Measurements from ENCODE around the gene CAMK1D. TPM values are rescaled to one million over a fixed set of nuclear protein-coding genes. Genes with fewer than 3 reads are reported as not detected.

Gene CAMK1D
- total RNA-seq, 1 donor from 2014 or later, result 58.8 TPM

- CTCF ChIA-PET, result no interaction called here
- ATAC-seq (ENCODE audit: low read depth) (no peak), DNase-seq (no peak)
- H3K27ac Mint-ChIP-seq, result no peak overlapping the region
- peaks cover 51% of the 10 kb centered on the region for H3K36me3 Mint-ChIP-seq (ENCODE audit: low read depth)
- peaks cover 3% of the 10 kb centered on the region for H3K9me3 Mint-ChIP-seq
- POLR2A ChIA-PET, result no interaction called here
- no peaks in the 10 kb centered on the region for H3K4me1 Mint-ChIP-seq
- intact Hi-C loops (cut with micrococcal nuclease), result no loop called here
- TF ChIP-seq, protein P1, sequence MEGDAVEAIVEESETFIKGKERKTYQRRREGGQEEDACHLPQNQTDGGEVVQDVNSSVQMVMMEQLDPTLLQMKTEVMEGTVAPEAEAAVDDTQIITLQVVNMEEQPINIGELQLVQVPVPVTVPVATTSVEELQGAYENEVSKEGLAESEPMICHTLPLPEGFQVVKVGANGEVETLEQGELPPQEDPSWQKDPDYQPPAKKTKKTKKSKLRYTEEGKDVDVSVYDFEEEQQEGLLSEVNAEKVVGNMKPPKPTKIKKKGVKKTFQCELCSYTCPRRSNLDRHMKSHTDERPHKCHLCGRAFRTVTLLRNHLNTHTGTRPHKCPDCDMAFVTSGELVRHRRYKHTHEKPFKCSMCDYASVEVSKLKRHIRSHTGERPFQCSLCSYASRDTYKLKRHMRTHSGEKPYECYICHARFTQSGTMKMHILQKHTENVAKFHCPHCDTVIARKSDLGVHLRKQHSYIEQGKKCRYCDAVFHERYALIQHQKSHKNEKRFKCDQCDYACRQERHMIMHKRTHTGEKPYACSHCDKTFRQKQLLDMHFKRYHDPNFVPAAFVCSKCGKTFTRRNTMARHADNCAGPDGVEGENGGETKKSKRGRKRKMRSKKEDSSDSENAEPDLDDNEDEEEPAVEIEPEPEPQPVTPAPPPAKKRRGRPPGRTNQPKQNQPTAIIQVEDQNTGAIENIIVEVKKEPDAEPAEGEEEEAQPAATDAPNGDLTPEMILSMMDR (IDR thresholded peaks at IDR 0.05), result no peak
- no peaks in the 10 kb centered on the region for H3K27me3 Mint-ChIP-seq
- no peak overlapping the region for H3K4me3 Mint-ChIP-seq
These were observed 349.9 kb downstream of the CAMK1D start for GRCh38 chr10:12699258-12699700.

- Mint-ChIP-seq H3K9me3 (peaks cover 3% of the 10 kb centered on the region), H3K4me3 (no peak overlapping the region), H3K27me3 (no peaks in the 10 kb centered on the region), H3K36me3 (ENCODE audit: low read depth) (peaks cover 50% of the 10 kb centered on the region), H3K4me1 (no peaks in the 10 kb centered on the region), H3K27ac (no peak overlapping the region)
- intact Hi-C loops (cut with micrococcal nuclease), result no loop called here
- TF ChIP-seq, protein P1 (IDR thresholded peaks at IDR 0.05), result no peak
- DNase-seq (no peak), ATAC-seq (ENCODE audit: low read depth) (no peak)
- CTCF ChIA-PET, result no interaction called here
- POLR2A ChIA-PET, result no interaction called here
These were observed 350.6 kb downstream of the CAMK1D start for GRCh38 chr10:12699781-12700556.

DNA sequence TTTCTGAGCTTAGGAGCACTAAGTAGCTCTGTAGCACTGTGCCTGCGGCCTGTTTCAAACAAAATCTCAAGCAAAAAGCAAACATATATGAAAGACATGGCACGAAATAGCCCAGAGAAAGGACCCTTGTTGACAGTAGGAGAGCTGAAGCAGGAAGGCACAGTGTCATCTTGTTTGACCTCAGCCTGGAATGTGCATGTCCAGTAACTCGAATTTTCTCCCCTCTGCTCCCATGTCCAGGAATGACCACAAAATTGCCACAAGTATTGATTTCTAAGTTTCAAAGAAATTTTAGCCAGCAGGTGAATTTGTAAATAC, 351.2 kb downstream of the CAMK1D start:
- Mint-ChIP-seq H3K4me1 (no peaks in the 10 kb centered on the region), H3K27ac (no peak overlapping the region), H3K27me3 (no peaks in the 10 kb centered on the region), H3K4me3 (no peak overlapping the region), H3K36me3 (ENCODE audit: low read depth) (peaks cover 50% of the 10 kb centered on the region), H3K9me3 (peaks cover 3% of the 10 kb centered on the region)
- DNase-seq, result no peak
- intact Hi-C loops (cut with micrococcal nuclease), result no loop called here
- POLR2A ChIA-PET, result no interaction called here
- ATAC-seq (ENCODE audit: low read depth), result no peak
- TF ChIP-seq, protein P1 (IDR thresholded peaks at IDR 0.05), result no peak
- CTCF ChIA-PET, result no interaction called here

DNA sequence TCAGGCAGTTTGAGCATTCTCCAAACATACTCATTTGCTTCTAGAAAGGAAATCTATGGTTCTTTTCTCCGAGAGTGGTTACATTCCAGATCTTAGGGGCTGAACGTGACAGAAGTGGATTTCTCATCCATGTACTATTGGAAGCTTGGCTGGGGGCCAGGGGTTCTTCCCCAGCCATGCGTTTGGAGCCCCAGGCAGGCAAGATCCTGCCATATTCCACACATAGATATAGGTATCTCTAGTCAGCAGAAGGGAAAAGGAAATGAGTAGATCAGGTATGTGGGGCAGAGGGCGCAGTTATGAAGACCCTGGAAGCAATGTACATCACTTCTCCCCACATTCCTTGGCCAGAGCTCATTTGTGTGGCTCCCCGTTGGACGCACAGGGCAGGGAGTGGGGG, 352.3 kb downstream of the CAMK1D start:
- ChIA-PET CTCF (no interaction called here), POLR2A (no interaction called here)
- DNase-seq (no peak), ATAC-seq (ENCODE audit: low read depth) (no peak)
- H3K4me3 Mint-ChIP-seq, result no peak overlapping the region
- peaks cover 50% of the 10 kb centered on the region for H3K36me3 Mint-ChIP-seq (ENCODE audit: low read depth)
- peaks cover 3% of the 10 kb centered on the region for H3K4me1 Mint-ChIP-seq
- intact Hi-C loops (cut with micrococcal nuclease), result no loop called here
- no peaks in the 10 kb centered on the region for H3K27me3 Mint-ChIP-seq
- no peak overlapping the region for H3K27ac Mint-ChIP-seq
- TF ChIP-seq, protein P1 (IDR thresholded peaks at IDR 0.05), result no peak
- peaks cover 3% of the 10 kb centered on the region for H3K9me3 Mint-ChIP-seq

DNA sequence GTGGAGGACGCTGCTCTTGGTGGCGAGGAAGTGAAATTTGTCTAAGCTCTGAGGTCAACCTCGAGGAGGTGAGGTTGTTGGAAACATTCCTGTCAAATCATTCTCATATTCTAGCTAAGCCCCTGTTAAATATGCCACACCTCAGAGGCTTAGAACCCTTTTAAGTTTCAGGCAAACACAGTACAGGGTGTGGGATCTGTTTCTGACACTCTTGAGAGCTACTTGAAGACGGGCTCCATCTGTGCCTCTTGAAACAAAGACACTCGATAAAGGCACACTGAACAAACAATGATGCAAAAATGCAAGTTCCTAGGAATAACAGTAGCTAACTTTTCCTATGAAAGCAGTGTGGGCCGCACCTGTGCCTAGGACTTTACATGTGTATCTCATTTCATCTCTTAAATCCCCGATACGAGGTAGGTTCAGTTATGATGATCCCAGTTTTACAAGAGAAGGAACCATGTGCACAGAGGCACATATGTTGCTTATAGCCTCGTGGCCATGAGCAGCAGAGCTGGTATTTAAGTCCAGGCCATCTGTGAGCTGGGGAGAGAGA, 352.9 kb downstream of the CAMK1D start:
- TF ChIP-seq, protein P1 (IDR thresholded peaks at IDR 0.05), result no peak
- peaks cover 3% of the 10 kb centered on the region for H3K9me3 Mint-ChIP-seq
- H3K27me3 Mint-ChIP-seq, result no peaks in the 10 kb centered on the region
- ChIA-PET CTCF (no interaction called here), POLR2A (no interaction called here)
- ATAC-seq (ENCODE audit: low read depth), result no peak
- DNase-seq, result no peak
- no peak overlapping the region for H3K27ac Mint-ChIP-seq
- peaks cover 9% of the 10 kb centered on the region for H3K4me1 Mint-ChIP-seq
- H3K4me3 Mint-ChIP-seq, result no peak overlapping the region
- H3K36me3 Mint-ChIP-seq (ENCODE audit: low read depth), result peaks cover 50% of the 10 kb centered on the region
- intact Hi-C loops (cut with micrococcal nuclease), result no loop called here

Measured in activated B cell treated with CpG ODN at 0.5 μM for 24 hours (primary cell).